Activated CD8-positive, alpha-beta memory T cell treated with anti-CD3 and anti-CD28 coated beads, Interleukin-2, amount 10 ng/mL, durations not matched to agents 7 days and 5 days (primary cell): ENCODE measurements around the gene IGFBPL1. TPM values are rescaled to one million over a fixed set of nuclear protein-coding genes. Genes with fewer than 3 reads are reported as not detected.
"Not testable (repeated sequence)": the region's sequence is repeated elsewhere in the genome, so short reads cannot be mapped to it uniquely, and the experiment has no call there.

Experiments used
- ATAC-seq: fragments of 150-1000 bp; cut with Tn5 transposase; one replicate; pipeline ENCODE4 v1.10.0; 2021; ENCODE audit warnings: moderate library complexity
- CTCF ChIA-PET: fragments of 350-600 bp; sonication (Branson Sonifier 250); formaldehyde crosslinking; loops from one replicate; lab custom pipeline; 2021; ENCODE audit warnings: antibody characterized with exemption; lab: Charles Lee
- DNase-seq: peaks from one replicate; pipeline ENCODE4 v3.0.0-alpha.2; 2020
- H3K27ac Mint-ChIP-seq: one replicate; pipeline ENCODE4 v1.8.0; 2021; ENCODE audit warnings: mild to moderate bottlenecking, mixed read lengths
- H3K27me3 Mint-ChIP-seq: one replicate; pipeline ENCODE4 v1.8.0; 2021; ENCODE audit warnings: mixed read lengths
- H3K36me3 Mint-ChIP-seq: one replicate; pipeline ENCODE4 v1.8.0; 2021; ENCODE audit warnings: mild to moderate bottlenecking, mixed read lengths
- H3K4me1 Mint-ChIP-seq: one replicate; pipeline ENCODE4 v1.8.0; 2021; ENCODE audit warnings: mixed read lengths
- H3K4me3 Mint-ChIP-seq: one replicate; pipeline ENCODE4 v1.8.0; 2021; ENCODE audit warnings: mild to moderate bottlenecking, moderate library complexity, mixed read lengths
- H3K9me3 Mint-ChIP-seq: one replicate; pipeline ENCODE4 v1.8.0; 2022; ENCODE audit warnings: low read depth, mixed read lengths
- total RNA-seq, 2 experiments: library from RNA; stranded (reverse); gene quantifications; one replicate each; pipeline ENCODE4 v1.2.3, GENCODE V29; 2021

The IGFBPL1 gene
- total RNA-seq, result not detected

DNA sequence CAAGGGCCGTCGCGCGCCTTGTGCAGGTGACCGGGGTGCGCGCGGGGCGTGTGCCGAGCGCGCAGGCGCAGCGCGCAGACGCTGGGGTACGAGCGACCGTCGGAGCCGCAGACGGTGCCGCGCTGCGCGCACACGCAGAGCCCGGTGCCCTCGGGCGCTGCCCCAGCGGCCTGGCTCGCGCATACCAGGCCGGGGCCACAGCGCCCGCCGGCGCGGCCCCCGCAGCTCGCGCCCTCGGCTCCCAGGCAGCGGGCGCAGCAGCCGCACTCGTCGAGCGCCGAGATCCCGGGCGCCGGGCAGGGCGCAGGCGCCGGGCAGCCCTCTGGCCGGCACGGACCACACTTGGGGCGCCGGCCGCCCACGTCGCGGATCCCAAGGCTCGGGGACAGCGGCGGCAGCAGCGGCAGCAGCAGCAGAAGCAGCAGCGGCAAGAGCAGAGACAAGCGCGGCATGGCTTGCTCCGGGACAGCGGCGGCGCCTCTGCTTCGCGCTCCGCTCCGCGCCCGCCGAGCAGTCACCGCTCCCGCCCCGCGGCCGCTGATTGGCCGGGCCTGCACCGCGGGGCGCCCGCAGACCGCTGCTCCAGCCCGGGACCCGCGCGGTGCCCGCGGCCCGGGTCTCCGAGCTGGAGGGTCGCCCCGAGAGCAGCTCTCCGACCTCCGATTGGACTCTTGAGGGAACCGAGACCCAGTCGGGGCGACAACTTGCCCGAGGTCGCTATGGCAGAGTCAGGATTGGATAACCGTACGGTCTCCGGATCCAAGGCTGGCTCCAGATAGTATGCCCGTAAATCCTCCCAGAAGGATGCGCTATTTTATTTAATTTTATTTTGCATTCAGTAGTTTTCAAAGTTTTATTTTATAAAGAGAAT, at the start of gene IGFBPL1:
TSS of gene IGFBPL1 (minus strand) at position 482 of the 871 bp plus-strand sequence. CDS start at position 452, 30 bp downstream.
- Mint-ChIP-seq H3K36me3 (no peaks in the 10 kb centered on the region), H3K27ac (no peak within 1 kb of the TSS), H3K27me3 (peaks cover 62% of the 10 kb centered on the region), H3K4me3 (no peak within 1 kb of the TSS), H3K9me3 (no peaks in the 10 kb centered on the region), H3K4me1 (peaks cover 3% of the 10 kb centered on the region)
- ATAC-seq, result peak; percentile 23
- CTCF ChIA-PET, result no interaction called here
- DNase-seq, result no peak

GRCh38 chr9:38472583-38473249, 48.5 kb upstream of the IGFBPL1 start:
- H3K4me1 Mint-ChIP-seq, CTCF ChIA-PET, H3K4me3 Mint-ChIP-seq, H3K9me3 Mint-ChIP-seq, H3K36me3 Mint-ChIP-seq, ATAC-seq, DNase-seq, H3K27ac Mint-ChIP-seq, H3K27me3 Mint-ChIP-seq: not testable (repeated sequence)

GRCh38 chr9:38467404-38467803, 43.1 kb upstream of the IGFBPL1 start:
- peaks cover 6% of the 10 kb centered on the region for H3K27me3 Mint-ChIP-seq
- peaks cover 3% of the 10 kb centered on the region for H3K9me3 Mint-ChIP-seq
- no peak overlapping the region for H3K27ac Mint-ChIP-seq
- no peaks in the 10 kb centered on the region for H3K4me1 Mint-ChIP-seq
- H3K4me3 Mint-ChIP-seq, result no peak overlapping the region
- DNase-seq (no peak), ATAC-seq (no peak)
- CTCF ChIA-PET, result no interaction called here
- H3K36me3 Mint-ChIP-seq, result no peaks in the 10 kb centered on the region

GRCh38 chr9:38453835-38454234, 29.6 kb upstream of the IGFBPL1 start:
- Mint-ChIP-seq H3K27me3 (peaks cover 16% of the 10 kb centered on the region), H3K9me3 (peaks cover 2% of the 10 kb centered on the region), H3K4me3 (no peak overlapping the region), H3K4me1 (no peaks in the 10 kb centered on the region), H3K36me3 (no peaks in the 10 kb centered on the region), H3K27ac (no peak overlapping the region)
- DNase-seq (no peak), ATAC-seq (no peak)
- CTCF ChIA-PET, result no interaction called here

GRCh38 chr9:38451162-38451561, 26.9 kb upstream of the IGFBPL1 start:
- DNase-seq (no peak), ATAC-seq (no peak)
- Mint-ChIP-seq H3K4me1 (no peaks in the 10 kb centered on the region), H3K27ac (no peak overlapping the region), H3K4me3 (no peak overlapping the region), H3K27me3 (peaks cover 35% of the 10 kb centered on the region), H3K9me3 (peaks cover 2% of the 10 kb centered on the region), H3K36me3 (no peaks in the 10 kb centered on the region)
- CTCF ChIA-PET, result interaction anchor here (0.7 kb wide), 1 partner anchor 701 kb away, joined by 3 read pairs; no protein-coding TSS in a partner anchor

- ATAC-seq (no peak), DNase-seq (no peak)
- no peak overlapping the region for H3K27ac Mint-ChIP-seq
- CTCF ChIA-PET, result no interaction called here
- no peaks in the 10 kb centered on the region for H3K36me3 Mint-ChIP-seq
- H3K9me3 Mint-ChIP-seq, result peaks cover 2% of the 10 kb centered on the region
- peaks cover 44% of the 10 kb centered on the region for H3K27me3 Mint-ChIP-seq
- no peak overlapping the region for H3K4me3 Mint-ChIP-seq
- no peaks in the 10 kb centered on the region for H3K4me1 Mint-ChIP-seq
Observed at GRCh38 chr9:38447703-38448102, 23.4 kb upstream of the IGFBPL1 start.

- no peaks in the 10 kb centered on the region for H3K4me1 Mint-ChIP-seq
- H3K4me3 Mint-ChIP-seq, result no peak overlapping the region
- H3K36me3 Mint-ChIP-seq, result no peaks in the 10 kb centered on the region
- CTCF ChIA-PET, result no interaction called here
- no peak overlapping the region for H3K27ac Mint-ChIP-seq
- ATAC-seq (no peak), DNase-seq (no peak)
- no peaks in the 10 kb centered on the region for H3K9me3 Mint-ChIP-seq
- H3K27me3 Mint-ChIP-seq, result peaks cover 39% of the 10 kb centered on the region
Observed at GRCh38 chr9:38445154-38446043, 21.1 kb upstream of the IGFBPL1 start.

DNA sequence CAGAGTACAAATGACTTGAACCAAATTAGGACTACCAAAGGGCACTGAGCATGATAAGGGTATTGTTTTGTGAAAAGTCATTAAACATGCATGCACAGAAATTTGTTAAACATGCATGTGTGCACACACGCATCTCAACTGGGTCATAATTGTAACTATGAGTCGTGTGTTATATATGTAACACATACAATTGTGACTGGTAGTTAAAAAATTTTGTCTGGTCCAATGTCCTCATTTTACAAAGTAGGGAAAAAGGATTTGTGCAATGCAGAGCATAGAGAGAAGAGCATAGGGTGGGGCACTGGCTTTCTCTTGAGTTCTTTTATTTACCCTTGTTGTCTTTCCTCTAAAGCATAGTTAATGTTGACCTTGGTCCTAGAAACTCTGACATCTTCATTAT, 19.3 kb upstream of the IGFBPL1 start:
- no peak overlapping the region for H3K27ac Mint-ChIP-seq
- CTCF ChIA-PET, result no interaction called here
- DNase-seq (no peak), ATAC-seq (no peak)
- no peaks in the 10 kb centered on the region for H3K4me1 Mint-ChIP-seq
- peaks cover 31% of the 10 kb centered on the region for H3K27me3 Mint-ChIP-seq
- no peaks in the 10 kb centered on the region for H3K36me3 Mint-ChIP-seq
- H3K9me3 Mint-ChIP-seq, result no peaks in the 10 kb centered on the region
- H3K4me3 Mint-ChIP-seq, result no peak overlapping the region

GRCh38 chr9:38443181-38443580, 18.9 kb upstream of the IGFBPL1 start:
- ATAC-seq (no peak), DNase-seq (no peak)
- H3K27me3 Mint-ChIP-seq, result peaks cover 29% of the 10 kb centered on the region
- no peaks in the 10 kb centered on the region for H3K9me3 Mint-ChIP-seq
- H3K36me3 Mint-ChIP-seq, result no peaks in the 10 kb centered on the region
- no peak overlapping the region for H3K27ac Mint-ChIP-seq
- CTCF ChIA-PET, result no interaction called here
- H3K4me1 Mint-ChIP-seq, result no peaks in the 10 kb centered on the region
- no peak overlapping the region for H3K4me3 Mint-ChIP-seq

DNA sequence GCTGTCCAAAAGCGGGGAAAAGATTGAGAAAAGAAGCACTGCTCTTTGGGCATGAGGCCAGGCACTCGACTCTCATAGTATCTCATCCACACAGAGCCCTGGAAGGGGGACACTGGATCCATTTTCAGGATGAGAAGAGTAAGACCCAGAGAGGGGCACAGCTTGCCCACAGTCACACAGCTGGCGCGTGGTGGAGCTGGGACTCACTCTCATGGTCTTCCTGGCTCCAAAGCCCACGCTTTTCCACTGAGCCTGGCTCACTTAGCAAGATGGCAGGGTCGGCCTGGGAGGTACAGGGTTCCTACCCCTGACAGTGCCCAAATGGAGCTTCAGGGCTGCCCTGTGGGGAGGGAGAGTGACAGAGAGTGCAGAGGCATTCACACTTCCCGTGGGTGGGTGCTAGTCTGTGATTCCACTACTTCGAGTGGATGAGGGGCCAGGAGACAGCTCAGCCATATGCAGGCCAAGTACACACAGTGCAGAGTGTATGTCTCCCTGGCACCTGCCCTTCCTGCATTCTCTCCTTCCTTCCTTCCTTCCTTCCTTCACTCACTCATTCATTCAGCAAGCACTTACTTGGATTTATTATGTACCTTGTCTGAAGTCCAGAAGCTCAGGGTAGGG, 18.3 kb upstream of the IGFBPL1 start:
- Mint-ChIP-seq H3K36me3 (no peaks in the 10 kb centered on the region), H3K4me1 (no peaks in the 10 kb centered on the region), H3K27ac (no peak overlapping the region), H3K27me3 (peaks cover 24% of the 10 kb centered on the region), H3K4me3 (no peak overlapping the region), H3K9me3 (no peaks in the 10 kb centered on the region)
- no peak for ATAC-seq
- CTCF ChIA-PET, result no interaction called here
- no peak for DNase-seq

GRCh38 chr9:38441347-38442085, 17.3 kb upstream of the IGFBPL1 start:
- no peak for ATAC-seq
- no peak overlapping the region for H3K4me3 Mint-ChIP-seq
- DNase-seq, result no peak
- no peaks in the 10 kb centered on the region for H3K9me3 Mint-ChIP-seq
- CTCF ChIA-PET, result no interaction called here
- H3K36me3 Mint-ChIP-seq, result no peaks in the 10 kb centered on the region
- no peak overlapping the region for H3K27ac Mint-ChIP-seq
- peaks cover 17% of the 10 kb centered on the region for H3K27me3 Mint-ChIP-seq
- no peaks in the 10 kb centered on the region for H3K4me1 Mint-ChIP-seq

- Mint-ChIP-seq H3K4me1 (no peaks in the 10 kb centered on the region), H3K9me3 (no peaks in the 10 kb centered on the region), H3K27ac (no peak overlapping the region), H3K36me3 (no peaks in the 10 kb centered on the region), H3K27me3 (peaks cover 10% of the 10 kb centered on the region), H3K4me3 (no peak overlapping the region)
- ATAC-seq (no peak), DNase-seq (no peak)
- CTCF ChIA-PET, result no interaction called here
Observed at GRCh38 chr9:38440516-38440915, 16.3 kb upstream of the IGFBPL1 start.
